ENCODE results near the gene TRAF7.
"Not testable (repeated sequence)": the region's sequence is repeated elsewhere in the genome, so short reads cannot be mapped to it uniquely, and the experiment has no call there.

- TF ChIP-seq CTCF, POLR2A (IDR thresholded peaks at IDR 0.05): not testable (repeated sequence)
Observed at GRCh38 chr16:2106211-2106610, 49.4 kb upstream of the TRAF7 start.
